ENCODE measurements around the gene MCEMP1. TPM values are rescaled to one million over a fixed set of nuclear protein-coding genes. Genes with fewer than 3 reads are reported as not detected.

MCEMP1 gene
- polyA plus RNA-seq, 2 of the 4 experiments (the other 2 are of a cell fraction): 0.17 TPM; not detected in 1

GRCh38 chr19:7654401-7654800 is 22.5 kb upstream of the MCEMP1 start:
- TF ChIP-seq BCL3 (IDR thresholded peaks at IDR 0.05) (no peak), RAD21 (conservative IDR thresholded peaks at IDR 0.05 in 1 of 2, IDR thresholded peaks at IDR 0.05 in 1 of 2) (no peak), USF2 (IDR thresholded peaks at IDR 0.05) (no peak), CTCF (IDR thresholded peaks at IDR 0.05) (no peak), FOSL2 (IDR thresholded peaks at IDR 0.05) (no peak), FOSL2 (CRISPR knock-in tag; IDR thresholded peaks at IDR 0.05) (no peak), MYC (IDR thresholded peaks at IDR 0.05; ENCODE audit: borderline replicate concordance, low read length) (no peak), MAX (IDR thresholded peaks at IDR 0.05) (no peak), FOXS1 (CRISPR knock-in tag; IDR thresholded peaks at IDR 0.05) (no peak), POLR2AphosphoS2 (conservative IDR thresholded peaks at IDR 0.05; ENCODE audit: low read length) (no peak), EHF (CRISPR knock-in tag; IDR thresholded peaks at IDR 0.05) (no peak), HOXB5 (CRISPR knock-in tag; IDR thresholded peaks at IDR 0.05) (no peak), CHD4 (IDR thresholded peaks at IDR 0.05; ENCODE audit: borderline replicate concordance) (no peak)
- CTCF ChIA-PET: interaction anchor here (1.2 to 3.2 kb wide), 4 partner anchors 26 to 144 kb away, joined by 3 to 21 read pairs (median 7); partner anchors contain the start of gene TRAPPC5
- no peak for FAIRE-seq
- POLR2A ChIA-PET: no interaction called here
- Histone ChIP-seq H3K27ac (no peak overlapping the region), H3K9me3 (no peaks in the 10 kb centered on the region), H3K4me2 (no peak overlapping the region), H3K4me3 (no peak overlapping the region), H3K4me1 (no peaks in the 10 kb centered on the region)
- ATAC-seq: no peak
- 63% methylated on average over 8 of the region's 8 CpGs for WGBS (ENCODE audit: missing lambda C conversion rate)
- DNase-seq (ENCODE audit: low read depth in 1 of 2, low spot score in 1 of 2): no peak

GRCh38 chr19:7655581-7655980 is 21.3 kb upstream of the MCEMP1 start:
- CTCF ChIA-PET: interaction anchor here (1.0 to 3.2 kb wide), 5 partner anchors 12 to 145 kb away, joined by 3 to 21 read pairs (median 7); partner anchors contain the start of gene TRAPPC5

More at GRCh38 chr19:7655581-7655980, 21.3 kb upstream of the MCEMP1 start:
- WGBS (ENCODE audit: missing lambda C conversion rate): 66% methylated on average over 8 of the region's 8 CpGs
- DNase-seq (ENCODE audit: low read depth in 1 of 2, low spot score in 1 of 2) (no peak), ATAC-seq (no peak), FAIRE-seq (no peak)
- Histone ChIP-seq H3K4me3 (no peak overlapping the region), H3K4me1 (no peaks in the 10 kb centered on the region), H3K27ac (no peak overlapping the region), H3K4me2 (no peak overlapping the region), H3K9me3 (no peaks in the 10 kb centered on the region)
- POLR2A ChIA-PET: no interaction called here
- no peak for TF ChIP-seq MAZ (IDR thresholded peaks at IDR 0.05; ENCODE audit: borderline replicate concordance, low read depth, low read length)
- TF ChIP-seq ATOH8 (CRISPR knock-in tag; IDR thresholded peaks at IDR 0.05; ENCODE audit: low read depth): no peak
- no peak for TF ChIP-seq ZNF302 (CRISPR knock-in tag; IDR thresholded peaks at IDR 0.05)
- no peak for TF ChIP-seq POLR2AphosphoS2 (conservative IDR thresholded peaks at IDR 0.05; ENCODE audit: low read length)
- TF ChIP-seq JUNB (IDR thresholded peaks at IDR 0.05): no peak
- no peak for TF ChIP-seq BHLHE40 (IDR thresholded peaks at IDR 0.05; ENCODE audit: low read depth, low read length)
- no peak for TF ChIP-seq KDM5A (IDR thresholded peaks at IDR 0.05)
